Psoas muscle (tissue), 8 donors: ENCODE data around the gene NUCKS1. TPM values are rescaled to one million over a fixed set of nuclear protein-coding genes. Genes with fewer than 3 reads are reported as not detected.

ENCODE experiments used
- ATAC-seq, 4 donors: fragments of 200-7000 bp; cut with Tn5 transposase; one replicate each; pipeline ENCODE4 v1.9.1; 2020; ENCODE audit warnings: moderate library complexity in 3 of 4, mild to moderate bottlenecking in 2 of 4
- DNase-seq, 2 donors: peaks; one replicate each; pipeline ENCODE4 v3.0.0-alpha.2; 2020
- H3K27ac ChIP-seq: fragments of 200-600 bp; one replicate; pipeline ENCODE4 v1.8.0; 2022
- H3K27me3 ChIP-seq, 3 donors: fragments of 200-600 bp in 1 of 3; one replicate each; pipeline versions ENCODE4 v1.6.1 to v1.8.0; 2013 to 2022; ENCODE audit warnings: low read length in 2 of 3, mild to moderate bottlenecking in 2 of 3, moderate library complexity in 1 of 3; ENCODE audit not compliant: insufficient read depth in 3 of 3
- H3K36me3 ChIP-seq, 2 donors: fragments of 200-600 bp in 1 of 2; one replicate each; pipeline versions ENCODE4 v1.6.1 to v1.8.0; 2013 to 2022; ENCODE audit warnings: low read depth in 1 of 2, mild to moderate bottlenecking in 1 of 2, moderate library complexity in 1 of 2; ENCODE audit not compliant: insufficient read depth in 1 of 2
- H3K4me1 ChIP-seq: fragments of 200-600 bp; one replicate; pipeline ENCODE4 v1.8.0; 2022
- H3K4me3 ChIP-seq: fragments of 200-600 bp; one replicate; pipeline ENCODE4 v1.8.0; 2022; ENCODE audit warnings: mild to moderate bottlenecking
- H3K9me3 ChIP-seq: fragments of 200-600 bp; one replicate; pipeline ENCODE4 v1.8.0; 2022
- WGBS, 3 donors: extraction: QIAGEN DNeasy Blood & Tissue Kit; methylation state at CpG; one replicate each; pipeline versions ENCODE4 v1.1.6 to v1.1.7; 2013; 5-methylcytosine and 5-hydroxymethylcytosine counted together
- intact Hi-C, 2 donors: fragments of 100-400 bp; cut with DNase I; formaldehyde crosslinking; loops; one replicate each; pipeline versions ENCODE4 v1.11.0 to v1.14.2; 2022
- polyA plus RNA-seq, 3 donors: library from polyadenylated mRNA; stranded (reverse); fragments of 200-250 nt; gene quantifications; one replicate each; pipeline ENCODE4 v1.2.3, GENCODE V29; 2013
- total RNA-seq, 4 donors: library from RNA; stranded (reverse); fragmentation: NEBNext Ultra II Directional in 2 of 4; extraction: Animal tissue kit (Norgen Biotek cat#: 25700) in 2 of 4; gene quantifications; one replicate each; pipeline versions ENCODE4 v1.2.1 to v1.2.4, GENCODE V29; 2021 to 2023
- TF ChIP-seq, protein P1 (sequence below): fragments of 200-600 bp; IDR thresholded peaks from one replicate; pipeline ENCODE4 v1.8.0; 2022; ENCODE audit warnings: antibody characterized with exemption
- donor health status: healthy with polysubstance abuse.
- donor health status: DM: no; HTN: no; CAD: no; lungs with moderate emphysema.
- donor health status: Bipolar disorder and iron deficiency.
- donor health status: healthy.
- donor health status: DM: yes; HTN: yes; CAD: no.
- donor health status: DM: no; HTN: no; CAD: no.
- donor health status: DM: no; HTN: no; CAD: no.
- donor health status: DM: yes; HTN: yes; CAD: no.

Gene NUCKS1
- total and polyA plus RNA-seq, 7 donors = 28.3 to 174 (median 140) TPM

DNA sequence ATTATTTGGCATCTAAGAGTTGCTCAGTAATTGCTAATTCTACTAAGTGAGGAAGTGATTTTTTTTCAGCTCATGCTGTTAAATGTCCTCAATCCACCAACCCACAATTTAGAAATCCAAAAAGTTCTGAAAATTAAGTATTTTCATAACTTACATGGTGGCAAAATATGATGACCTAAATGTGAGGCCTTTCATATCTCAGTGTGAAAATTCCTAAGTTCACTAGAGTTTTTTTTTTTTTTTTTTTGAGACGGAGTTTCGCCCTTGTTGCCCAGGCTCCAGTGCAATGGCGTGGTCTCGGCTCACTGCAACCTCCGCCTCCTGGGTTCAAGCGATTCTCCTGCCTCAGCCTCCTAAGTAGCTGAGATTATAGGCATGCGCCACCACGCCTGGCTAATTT is 5.6 kb downstream of the NUCKS1 start:
- Histone ChIP-seq H3K27ac (no peak overlapping the region), H3K36me3 (peaks cover 0 to 7% of the 10 kb centered on the region in 2 donors), H3K4me1 (peaks cover 48% of the 10 kb centered on the region), H3K9me3 (no peaks in the 10 kb centered on the region), H3K27me3 (no peaks in the 10 kb centered on the region), H3K4me3 (no peak overlapping the region)
- WGBS, 3 donors = 93 to 97% (median 94%) methylated on average over 7 to 8 of the region's 8 CpGs
- no peak for ATAC-seq
- no peak for DNase-seq
- TF ChIP-seq, protein P1, sequence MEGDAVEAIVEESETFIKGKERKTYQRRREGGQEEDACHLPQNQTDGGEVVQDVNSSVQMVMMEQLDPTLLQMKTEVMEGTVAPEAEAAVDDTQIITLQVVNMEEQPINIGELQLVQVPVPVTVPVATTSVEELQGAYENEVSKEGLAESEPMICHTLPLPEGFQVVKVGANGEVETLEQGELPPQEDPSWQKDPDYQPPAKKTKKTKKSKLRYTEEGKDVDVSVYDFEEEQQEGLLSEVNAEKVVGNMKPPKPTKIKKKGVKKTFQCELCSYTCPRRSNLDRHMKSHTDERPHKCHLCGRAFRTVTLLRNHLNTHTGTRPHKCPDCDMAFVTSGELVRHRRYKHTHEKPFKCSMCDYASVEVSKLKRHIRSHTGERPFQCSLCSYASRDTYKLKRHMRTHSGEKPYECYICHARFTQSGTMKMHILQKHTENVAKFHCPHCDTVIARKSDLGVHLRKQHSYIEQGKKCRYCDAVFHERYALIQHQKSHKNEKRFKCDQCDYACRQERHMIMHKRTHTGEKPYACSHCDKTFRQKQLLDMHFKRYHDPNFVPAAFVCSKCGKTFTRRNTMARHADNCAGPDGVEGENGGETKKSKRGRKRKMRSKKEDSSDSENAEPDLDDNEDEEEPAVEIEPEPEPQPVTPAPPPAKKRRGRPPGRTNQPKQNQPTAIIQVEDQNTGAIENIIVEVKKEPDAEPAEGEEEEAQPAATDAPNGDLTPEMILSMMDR = no peak
- intact Hi-C loops = no loop called here

DNA sequence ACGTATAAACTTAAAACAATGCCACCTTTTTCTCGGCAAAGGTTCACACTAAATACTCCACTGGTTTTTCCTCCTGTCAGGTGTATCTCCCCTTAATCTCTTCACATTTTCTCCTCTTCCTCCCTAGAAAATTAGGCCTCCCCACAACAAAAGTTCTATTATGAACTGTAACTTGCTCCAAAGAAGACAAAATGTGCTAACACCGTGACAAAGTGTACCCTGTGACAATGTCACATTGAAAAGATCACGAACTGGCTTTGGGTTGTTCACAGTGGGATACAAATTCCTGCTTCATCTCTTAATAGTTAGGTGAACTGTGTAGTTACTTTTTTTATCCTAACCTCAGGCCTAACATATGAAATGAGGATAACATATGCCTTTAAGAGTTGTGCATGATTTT is 6.0 kb downstream of the NUCKS1 start:
- peaks cover 0 to 7% of the 10 kb centered on the region in 2 donors for H3K36me3 ChIP-seq
- no peaks in the 10 kb centered on the region for H3K9me3 ChIP-seq
- 24 to 42% (median 36%) methylated on average over 4 of the region's 4 CpGs for WGBS, 3 donors
- H3K4me1 ChIP-seq = peaks cover 48% of the 10 kb centered on the region
- no peaks in the 10 kb centered on the region for H3K27me3 ChIP-seq
- ATAC-seq = no peak
- no peak overlapping the region for H3K27ac ChIP-seq
- TF ChIP-seq, protein P1 = no peak
- DNase-seq = no peak
- H3K4me3 ChIP-seq = no peak overlapping the region
- intact Hi-C loops = no loop called here

DNA sequence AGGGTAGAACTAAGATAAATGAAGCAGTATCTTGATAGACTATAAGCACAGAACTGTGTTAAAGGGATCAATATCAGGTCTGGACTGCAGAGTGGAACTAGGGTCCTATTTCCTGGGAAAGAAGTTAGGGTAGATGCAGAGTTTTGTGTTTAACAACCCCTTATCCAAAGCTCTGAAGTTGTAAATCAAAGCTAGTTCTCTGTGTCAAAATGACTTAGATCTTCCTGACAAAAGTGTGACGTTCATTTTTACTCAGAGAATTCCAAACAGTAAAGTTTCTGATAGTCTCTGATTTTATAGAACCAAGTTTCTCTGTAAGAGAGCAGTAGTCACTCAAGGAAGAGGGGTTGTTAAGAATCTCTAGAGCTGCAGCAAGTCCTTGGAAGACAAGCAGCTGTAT is 8.3 kb downstream of the NUCKS1 start:
- ATAC-seq (no peak), DNase-seq (no peak)
- Histone ChIP-seq H3K9me3 (no peaks in the 10 kb centered on the region), H3K4me1 (peaks cover 31% of the 10 kb centered on the region), H3K27ac (no peak overlapping the region), H3K36me3 (peaks cover 0 to 7% of the 10 kb centered on the region in 2 donors), H3K4me3 (no peak overlapping the region), H3K27me3 (no peaks in the 10 kb centered on the region)
- WGBS, 3 donors = 33 to 56% (median 44%) methylated on average over 1 of the region's 1 CpG
- intact Hi-C loops = no loop called here
- TF ChIP-seq, protein P1 = no peak

DNA sequence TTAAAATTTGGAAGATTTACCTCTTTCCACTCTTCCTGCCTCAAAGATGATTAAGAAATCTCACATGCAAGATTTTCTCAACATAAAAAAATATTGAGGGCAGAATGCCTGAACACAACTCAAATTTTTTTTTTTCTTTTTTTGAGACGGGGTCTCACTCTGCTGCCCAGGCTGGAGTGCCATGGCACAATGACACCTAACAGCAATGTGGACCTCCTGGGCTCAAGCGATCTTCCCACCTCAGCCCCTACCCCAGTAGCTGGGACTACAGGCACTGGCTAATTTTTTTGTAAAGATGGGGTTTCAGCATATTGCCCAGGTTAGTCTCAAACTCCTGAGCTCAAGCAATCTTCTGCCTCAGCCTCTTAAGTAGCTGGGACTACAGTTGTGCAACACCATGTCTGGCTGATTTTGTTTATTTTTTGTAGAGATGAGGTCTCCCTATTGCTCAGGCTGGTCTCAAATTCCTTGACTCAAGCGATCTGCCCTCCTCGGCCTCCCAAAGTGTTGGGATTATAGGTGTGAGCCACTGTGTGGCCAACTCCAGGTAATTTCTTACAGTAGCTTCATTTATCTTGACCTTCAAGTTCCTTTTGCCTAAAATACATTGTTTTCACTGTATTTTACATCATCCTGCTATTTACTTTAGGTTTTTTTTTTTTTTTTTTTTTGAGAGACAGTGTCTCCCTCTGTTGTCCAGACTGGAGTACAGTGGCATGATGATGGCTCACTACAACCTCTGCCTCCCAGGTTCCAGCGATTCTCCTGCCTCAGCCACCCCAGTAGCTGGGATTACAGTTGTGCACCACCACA is 10.4 kb downstream of the NUCKS1 start:
- no peak for DNase-seq
- WGBS, 3 donors = 73 to 74% (median 74%) methylated on average over 5 of the region's 5 CpGs
- intact Hi-C loops = no loop called here
- Histone ChIP-seq H3K4me3 (no peak overlapping the region), H3K9me3 (no peaks in the 10 kb centered on the region), H3K27ac (no peak overlapping the region), H3K4me1 (peaks cover 15% of the 10 kb centered on the region), H3K27me3 (no peaks in the 10 kb centered on the region), H3K36me3 (peaks cover 0 to 19% of the 10 kb centered on the region in 2 donors)
- TF ChIP-seq, protein P1 = no peak
- ATAC-seq = peak in 1 of 4 donors; percentile 22
